Right lobe of liver (tissue), 6 donors: Measurements from ENCODE around the gene ASB18. TPM values are rescaled to one million over a fixed set of nuclear protein-coding genes. Genes with fewer than 3 reads are reported as not detected.
A peak's percentile ranks its signal among the peaks of the same experiment; 100 is the strongest.

Source experiments
- ATAC-seq, 4 donors: fragments of 200-7000 bp; cut with Tn5 transposase; one replicate each; pipeline ENCODE4 v1.9.1; 2020; ENCODE audit warnings: mild to moderate bottlenecking in 4 of 4, moderate library complexity in 4 of 4
- DNase-seq, 3 donors: peaks; one replicate each; pipeline ENCODE4 v3.0.0-alpha.2; 2020
- H3K27ac ChIP-seq, 3 donors: fragments of 200-600 bp; one replicate each; pipeline ENCODE4 v1.8.0; 2022
- H3K27me3 ChIP-seq, 2 donors: fragments of 200-600 bp; one replicate each; pipeline ENCODE4 v1.8.0; 2022
- H3K36me3 ChIP-seq, 4 donors: fragments of 200-600 bp; sonication (generic) in 1 of 4; one replicate each; pipeline versions ENCODE4 v1.5.1 to v1.8.0; 2017 to 2022; ENCODE audit warnings: control low read depth in 1 of 4
- H3K4me1 ChIP-seq, 4 donors: fragments of 200-600 bp; sonication (generic) in 1 of 4; one replicate each; pipeline versions ENCODE4 v1.5.1 to v1.8.0; 2017 to 2022; ENCODE audit warnings: control low read depth in 1 of 4
- H3K4me3 ChIP-seq, 3 donors: fragments of 200-600 bp; one replicate each; pipeline ENCODE4 v1.8.0; 2022
- H3K9me3 ChIP-seq, 4 donors: fragments of 200-600 bp; sonication (generic) in 1 of 4; one replicate each; pipeline versions ENCODE4 v1.5.1 to v1.8.0; 2017 to 2022; ENCODE audit warnings: control low read depth in 1 of 4
- POLR2A ChIP-seq: fragments of 450-650 bp; IDR thresholded peaks from one replicate; pipeline ENCODE4 v1.6.1; 2017; ENCODE audit warnings: antibody characterized with exemption, mild to moderate bottlenecking
- WGBS: methylation state at CpG from one replicate; pipeline ENCODE4 v1.1.6; 2018; ENCODE audit warnings: low coverage, low lambda C conversion rate; ENCODE audit not compliant: insufficient coverage; ENCODE audit errors: missing lambda C conversion rate; 5-methylcytosine and 5-hydroxymethylcytosine counted together
- intact Hi-C, 2 donors: fragments of 100-400 bp; cut with DNase I; formaldehyde crosslinking; loops; one replicate each; pipeline versions ENCODE4 v1.11.2 to v1.14.1; 2022
- total RNA-seq, 6 experiments: library from RNA; depleted of rRNA in 2 of 6; stranded (reverse); fragments of >200 nt in 2 of 6; fragmentation: NEBNext Ultra II Directional in 3 of 6; extraction: Animal tissue kit (Norgen Biotek cat#: 25700) in 3 of 6; gene quantifications; one replicate each; pipeline versions ENCODE4 v1.1.0 to v1.2.4, GENCODE V29; 2016 to 2023
- TF ChIP-seq, protein P1 (sequence below), 4 donors: fragments of 200-600 bp in 3 of 4; fragments of 450-650 bp in 1 of 4; IDR thresholded peaks; one replicate each; pipeline versions ENCODE4 v1.5.1 to v1.8.0; 2016 to 2022; ENCODE audit warnings: antibody characterized with exemption in 4 of 4, mild to moderate bottlenecking in 2 of 4
- donor health status: DM: no; HTN: yes; CAD: no.
- donor health status: DM: no; HTN: no; CAD: no.
- donor health status: DM: no; HTN: no; CAD: no.
- donor health status: DM: no; HTN: yes; CAD: no.
- donor health status: DM: no; HTN: yes; CAD: no.

Gene ASB18
- total RNA-seq, 6 experiments from 2014 or later, result not detected

DNA sequence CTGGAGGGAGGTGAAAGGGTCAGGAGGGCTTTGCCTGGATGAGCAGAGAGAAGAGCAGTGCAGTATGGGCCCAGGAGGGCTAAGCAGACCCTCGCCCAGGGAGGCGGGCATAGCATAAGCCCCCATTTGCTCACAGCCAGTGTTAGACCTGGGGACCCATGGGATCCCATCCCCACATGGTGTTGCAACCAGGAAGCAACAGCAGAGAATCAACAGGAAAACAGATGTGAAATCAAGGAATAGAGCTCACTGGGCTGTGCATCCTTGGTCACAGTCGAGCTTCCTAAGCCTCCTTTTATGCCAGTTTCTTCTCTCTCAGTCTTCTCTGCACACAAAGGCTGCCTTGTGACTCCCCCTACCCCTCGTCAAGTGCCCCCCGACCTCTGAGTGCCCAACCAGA lies 19.9 kb downstream of the ASB18 start:
- H3K27me3 ChIP-seq, result no peaks in the 10 kb centered on the region
- WGBS, result 59% methylated on average over 4 of the region's 5 CpGs

GRCh38 chr2:236242057-236242495 lies 22.1 kb downstream of the ASB18 start:
- ATAC-seq, result no peak
- TF ChIP-seq POLR2A, result no peak
- TF ChIP-seq, protein P1, sequence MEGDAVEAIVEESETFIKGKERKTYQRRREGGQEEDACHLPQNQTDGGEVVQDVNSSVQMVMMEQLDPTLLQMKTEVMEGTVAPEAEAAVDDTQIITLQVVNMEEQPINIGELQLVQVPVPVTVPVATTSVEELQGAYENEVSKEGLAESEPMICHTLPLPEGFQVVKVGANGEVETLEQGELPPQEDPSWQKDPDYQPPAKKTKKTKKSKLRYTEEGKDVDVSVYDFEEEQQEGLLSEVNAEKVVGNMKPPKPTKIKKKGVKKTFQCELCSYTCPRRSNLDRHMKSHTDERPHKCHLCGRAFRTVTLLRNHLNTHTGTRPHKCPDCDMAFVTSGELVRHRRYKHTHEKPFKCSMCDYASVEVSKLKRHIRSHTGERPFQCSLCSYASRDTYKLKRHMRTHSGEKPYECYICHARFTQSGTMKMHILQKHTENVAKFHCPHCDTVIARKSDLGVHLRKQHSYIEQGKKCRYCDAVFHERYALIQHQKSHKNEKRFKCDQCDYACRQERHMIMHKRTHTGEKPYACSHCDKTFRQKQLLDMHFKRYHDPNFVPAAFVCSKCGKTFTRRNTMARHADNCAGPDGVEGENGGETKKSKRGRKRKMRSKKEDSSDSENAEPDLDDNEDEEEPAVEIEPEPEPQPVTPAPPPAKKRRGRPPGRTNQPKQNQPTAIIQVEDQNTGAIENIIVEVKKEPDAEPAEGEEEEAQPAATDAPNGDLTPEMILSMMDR (IDR thresholded peaks at IDR 0.05), result no peak
- Histone ChIP-seq H3K9me3 (no peaks in the 10 kb centered on the region), H3K4me3 (no peak overlapping the region), H3K27me3 (no peaks in the 10 kb centered on the region), H3K27ac (no peak overlapping the region), H3K4me1 (no peaks in the 10 kb centered on the region), H3K36me3 (no peaks in the 10 kb centered on the region)
- intact Hi-C loops, result no loop called here
- WGBS, result 76% methylated on average over 8 of the region's 8 CpGs
- no peak for DNase-seq

More for the DNA sequence above, 19.9 kb downstream of the ASB18 start:
- no peaks in the 10 kb centered on the region for H3K36me3 ChIP-seq
- H3K27ac ChIP-seq, result no peak overlapping the region
- H3K4me3 ChIP-seq, result no peak overlapping the region
- H3K4me1 ChIP-seq, result no peaks in the 10 kb centered on the region
- intact Hi-C loops, result no loop called here
- H3K9me3 ChIP-seq, result no peaks in the 10 kb centered on the region
- ATAC-seq, result no peak
- DNase-seq, result no peak
- TF ChIP-seq, protein P1 (IDR thresholded peaks at IDR 0.05), result no peak
- no peak for TF ChIP-seq POLR2A

DNA sequence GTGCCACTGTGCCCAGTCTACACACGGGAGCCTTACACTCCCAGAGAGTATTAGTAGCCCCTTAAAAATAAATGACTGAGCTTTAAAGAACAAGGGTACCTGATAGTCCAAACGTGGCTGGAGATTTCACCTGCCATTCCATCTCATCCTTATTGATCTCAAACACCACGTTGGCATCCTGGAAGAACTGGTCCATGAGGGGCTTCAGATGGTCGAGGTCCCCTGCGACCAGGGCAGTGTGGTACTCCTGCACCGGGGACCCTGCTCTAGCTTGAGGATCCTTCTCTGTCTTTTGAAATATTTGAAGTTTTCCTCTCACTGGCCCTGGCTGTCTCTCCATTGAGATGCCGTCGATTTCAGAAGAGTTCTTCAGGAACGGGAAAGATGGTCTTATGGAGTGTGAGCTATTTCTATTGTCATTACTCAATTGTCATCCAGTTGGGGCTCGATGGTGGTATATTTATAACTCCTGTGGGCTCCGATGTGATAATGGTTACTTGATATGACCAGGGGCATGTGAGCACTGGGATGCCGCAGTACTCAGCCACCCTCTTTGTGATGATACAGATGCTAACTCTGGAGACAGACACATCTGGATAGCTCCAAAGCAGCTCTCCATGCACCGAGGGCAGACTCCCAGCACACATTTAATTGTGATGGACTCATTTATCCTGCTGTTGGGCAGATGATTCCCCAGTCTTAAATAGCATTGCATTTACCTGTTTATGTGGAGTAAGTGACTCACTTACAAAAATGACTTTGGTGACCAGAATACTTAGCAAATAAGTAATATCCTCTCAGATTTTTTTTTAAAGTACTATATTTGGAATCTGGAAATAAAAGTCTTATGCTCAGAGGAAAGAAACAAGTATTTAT lies 22.8 kb downstream of the ASB18 start:
- H3K27me3 ChIP-seq, result no peaks in the 10 kb centered on the region

GRCh38 chr2:236240228-236240990 lies 23.8 kb downstream of the ASB18 start:
- no peak for DNase-seq
- peak in 3 of 4 donors; percentile 10 to 32 (median 11) for ATAC-seq
- H3K27ac ChIP-seq, result no peak overlapping the region

More for the DNA sequence above, 22.8 kb downstream of the ASB18 start:
- TF ChIP-seq POLR2A, result no peak
- TF ChIP-seq, protein P1 (IDR thresholded peaks at IDR 0.05), result no peak
- no peak for DNase-seq
- Histone ChIP-seq H3K27ac (no peak overlapping the region), H3K4me1 (no peaks in the 10 kb centered on the region), H3K9me3 (no peaks in the 10 kb centered on the region), H3K36me3 (no peaks in the 10 kb centered on the region), H3K4me3 (no peak overlapping the region)
- intact Hi-C loops, result no loop called here
- WGBS, result 39% methylated on average over 8 of the region's 13 CpGs
- ATAC-seq, result no peak

More at GRCh38 chr2:236240228-236240990, 23.8 kb downstream of the ASB18 start:
- intact Hi-C loops, result no loop called here
- Histone ChIP-seq H3K9me3 (no peaks in the 10 kb centered on the region), H3K4me1 (no peaks in the 10 kb centered on the region), H3K4me3 (no peak overlapping the region), H3K27me3 (no peaks in the 10 kb centered on the region), H3K36me3 (no peaks in the 10 kb centered on the region)
- TF ChIP-seq POLR2A, result no peak
- TF ChIP-seq, protein P1 (IDR thresholded peaks at IDR 0.05), result no peak
- 52% methylated on average over 11 of the region's 15 CpGs for WGBS
